ENCODE results near the gene CD300A. TPM values are rescaled to one million over a fixed set of nuclear protein-coding genes. Genes with fewer than 3 reads are reported as not detected.

The CD300A gene
- total and polyA plus RNA-seq, 2 donors (not counting 1 experiment from before 2014, with no cell fraction given) = 2.4 to 5.7 TPM

- peaks cover 7% of the 10 kb centered on the region for H3K9me3 Mint-ChIP-seq (ENCODE audit: insufficient read depth)
- peaks cover 0 to 2% of the 10 kb centered on the region in 2 experiments for H3K36me3 ChIP-seq (replicated peaks in 1 of 2; ENCODE audit: control extremely low read depth in 1 of 2, control insufficient read depth in 1 of 2, extremely low read depth in 1 of 2, insufficient read depth in 2 of 2, low read length in 1 of 2)
- no peaks in the 10 kb centered on the region for H4K20me1 ChIP-seq (ENCODE audit: control insufficient read depth, insufficient read depth, low read length, poor library complexity, severe bottlenecking)
- CTCF ChIA-PET = no interaction called here
- POLR2A ChIA-PET = no interaction called here
- H3K4me1 ChIP-seq (ENCODE audit: control insufficient read depth in 2 of 2, insufficient read depth in 2 of 2, low read length in 2 of 2) = peaks cover 10 to 19% of the 10 kb centered on the region in 2 donors
- 77% methylated on average over 7 of the region's 9 CpGs for WGBS (ENCODE audit: insufficient coverage)
- ATAC-seq (ENCODE audit: low read depth) = no peak
- no peak for TF ChIP-seq EZH2 (IDR thresholded peaks at IDR 0.05; ENCODE audit: borderline replicate concordance, insufficient read depth, low read depth, low read length, poor library complexity, severe bottlenecking)
- TF ChIP-seq, protein P1, sequence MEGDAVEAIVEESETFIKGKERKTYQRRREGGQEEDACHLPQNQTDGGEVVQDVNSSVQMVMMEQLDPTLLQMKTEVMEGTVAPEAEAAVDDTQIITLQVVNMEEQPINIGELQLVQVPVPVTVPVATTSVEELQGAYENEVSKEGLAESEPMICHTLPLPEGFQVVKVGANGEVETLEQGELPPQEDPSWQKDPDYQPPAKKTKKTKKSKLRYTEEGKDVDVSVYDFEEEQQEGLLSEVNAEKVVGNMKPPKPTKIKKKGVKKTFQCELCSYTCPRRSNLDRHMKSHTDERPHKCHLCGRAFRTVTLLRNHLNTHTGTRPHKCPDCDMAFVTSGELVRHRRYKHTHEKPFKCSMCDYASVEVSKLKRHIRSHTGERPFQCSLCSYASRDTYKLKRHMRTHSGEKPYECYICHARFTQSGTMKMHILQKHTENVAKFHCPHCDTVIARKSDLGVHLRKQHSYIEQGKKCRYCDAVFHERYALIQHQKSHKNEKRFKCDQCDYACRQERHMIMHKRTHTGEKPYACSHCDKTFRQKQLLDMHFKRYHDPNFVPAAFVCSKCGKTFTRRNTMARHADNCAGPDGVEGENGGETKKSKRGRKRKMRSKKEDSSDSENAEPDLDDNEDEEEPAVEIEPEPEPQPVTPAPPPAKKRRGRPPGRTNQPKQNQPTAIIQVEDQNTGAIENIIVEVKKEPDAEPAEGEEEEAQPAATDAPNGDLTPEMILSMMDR (IDR thresholded peaks at IDR 0.05) = no peak
- peaks cover 0 to 22% (median 11%) of the 10 kb centered on the region in 3 donors for H3K9me3 ChIP-seq (ENCODE audit: control extremely low read depth in 1 of 3, control insufficient read depth in 2 of 3, insufficient read depth in 1 of 3, low read length in 2 of 3)
- H3K27me3 Mint-ChIP-seq = peaks cover 9% of the 10 kb centered on the region
- H3K27me3 ChIP-seq (replicated peaks in 1 of 4; ENCODE audit: control extremely low read depth in 1 of 4, control insufficient read depth in 3 of 4, insufficient read depth in 4 of 4, low read length in 3 of 4) = no peaks in the 10 kb centered on the region
- no peak for DNase-seq
- no peak overlapping the region for H3K9ac ChIP-seq (ENCODE audit: low read length)
- no peak overlapping the region for H3K4me3 ChIP-seq (ENCODE audit: control extremely low read depth in 1 of 5, extremely low read depth in 1 of 5, insufficient read depth in 1 of 5, low read depth in 2 of 5, low read length in 4 of 5)
- no peak overlapping the region for H3K4me3 Mint-ChIP-seq
- H3K27ac Mint-ChIP-seq = no peak overlapping the region
- no peak overlapping the region for H2AFZ ChIP-seq (ENCODE audit: insufficient read depth, low read depth, low read length, poor library complexity, severe bottlenecking)
- no peaks in the 10 kb centered on the region for H3K79me2 ChIP-seq (ENCODE audit: control insufficient read depth, insufficient read depth, low read length)
- peaks cover 12% of the 10 kb centered on the region for H3K4me1 Mint-ChIP-seq
- H3K4me2 ChIP-seq (replicated peaks; ENCODE audit: low read depth, low read length, poor library complexity, severe bottlenecking) = no peak overlapping the region
- H3K27ac ChIP-seq (ENCODE audit: low read length in 2 of 2) = no peak overlapping the region
- intact Hi-C loops (cut with micrococcal nuclease) = no loop called here
These were observed 7.8 kb downstream of the CD300A start for GRCh38 chr17:74474043-74474792.

DNA sequence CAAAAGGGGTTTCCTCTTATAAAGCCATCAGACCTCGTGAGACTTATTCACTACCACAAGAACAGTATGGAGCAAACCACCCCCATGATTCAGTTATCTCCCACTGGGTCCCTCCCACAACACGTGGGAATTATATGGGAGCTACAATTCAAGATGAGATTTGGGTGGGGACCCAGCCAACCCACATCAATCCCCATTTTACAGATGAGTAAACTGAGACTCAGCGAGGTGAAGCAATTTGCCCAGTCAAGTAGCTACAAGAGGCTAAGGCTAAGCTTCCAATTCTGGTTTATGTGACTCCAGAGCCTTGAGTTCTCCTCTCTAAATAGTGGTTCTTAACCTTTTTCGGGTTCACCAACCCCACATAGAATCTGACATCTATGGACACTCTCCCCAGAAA is 8.8 kb downstream of the CD300A start:
- CTCF ChIA-PET = no interaction called here
- H3K27me3 Mint-ChIP-seq = peaks cover 4% of the 10 kb centered on the region
- POLR2A ChIA-PET = no interaction called here
- H3K4me3 Mint-ChIP-seq = no peak overlapping the region
- 94% methylated on average over 2 of the region's 4 CpGs for WGBS (ENCODE audit: insufficient coverage)
- Histone ChIP-seq H4K20me1 (ENCODE audit: control insufficient read depth, insufficient read depth, low read length, poor library complexity, severe bottlenecking) (no peaks in the 10 kb centered on the region), H3K27ac (ENCODE audit: low read length in 2 of 2) (no peak overlapping the region), H3K9ac (ENCODE audit: low read length) (no peak overlapping the region), H2AFZ (ENCODE audit: insufficient read depth, low read depth, low read length, poor library complexity, severe bottlenecking) (no peak overlapping the region), H3K4me2 (replicated peaks; ENCODE audit: low read depth, low read length, poor library complexity, severe bottlenecking) (no peak overlapping the region), H3K79me2 (ENCODE audit: control insufficient read depth, insufficient read depth, low read length) (no peaks in the 10 kb centered on the region), H3K36me3 (replicated peaks in 1 of 2; ENCODE audit: control extremely low read depth in 1 of 2, control insufficient read depth in 1 of 2, extremely low read depth in 1 of 2, insufficient read depth in 2 of 2, low read length in 1 of 2) (peaks cover 0 to 2% of the 10 kb centered on the region in 2 experiments), H3K9me3 (ENCODE audit: control extremely low read depth in 1 of 3, control insufficient read depth in 2 of 3, insufficient read depth in 1 of 3, low read length in 2 of 3) (peaks cover 0 to 22% (median 11%) of the 10 kb centered on the region in 3 donors), H3K4me3 (ENCODE audit: control extremely low read depth in 1 of 5, extremely low read depth in 1 of 5, insufficient read depth in 1 of 5, low read depth in 2 of 5, low read length in 4 of 5) (no peak overlapping the region), H3K4me1 (ENCODE audit: control insufficient read depth in 2 of 2, insufficient read depth in 2 of 2, low read length in 2 of 2) (peaks cover 10 to 21% of the 10 kb centered on the region in 2 donors), H3K27me3 (replicated peaks in 1 of 4; ENCODE audit: control extremely low read depth in 1 of 4, control insufficient read depth in 3 of 4, insufficient read depth in 4 of 4, low read length in 3 of 4) (no peaks in the 10 kb centered on the region)
- intact Hi-C loops (cut with micrococcal nuclease) = no loop called here
- peaks cover 7% of the 10 kb centered on the region for H3K9me3 Mint-ChIP-seq (ENCODE audit: insufficient read depth)
- H3K4me1 Mint-ChIP-seq = peaks cover 18% of the 10 kb centered on the region
- H3K27ac Mint-ChIP-seq = no peak overlapping the region
- TF ChIP-seq, protein P1 (IDR thresholded peaks at IDR 0.05) = no peak
- no peak for TF ChIP-seq EZH2 (IDR thresholded peaks at IDR 0.05; ENCODE audit: borderline replicate concordance, insufficient read depth, low read depth, low read length, poor library complexity, severe bottlenecking)
- ATAC-seq (ENCODE audit: low read depth) = no peak
- no peak for DNase-seq

Measured in B cell (primary cell).